OCI-LY1 (cell line): ENCODE results near the gene LMOD1.

Experiments
- H2AFZ ChIP-seq: fragments of 200-600 bp; sonication (generic), shearing (Covaris generic); 2 replicates; pipeline ENCODE4 v1.6.0; 2014; ENCODE audit warnings: antibody characterized with exemption, mild to moderate bottlenecking, low read length
- H3F3A ChIP-seq: fragments of 200-600 bp; sonication (generic), shearing (Covaris generic); 2 replicates; pipeline ENCODE4 v1.6.0; 2014; ENCODE audit warnings: mild to moderate bottlenecking, antibody characterized with exemption, low read length, moderate library complexity; ENCODE audit not compliant: insufficient read depth
- H3K27ac ChIP-seq: fragments of 200-600 bp; sonication (generic); 2 replicates; pipeline ENCODE4 v1.5.1; 2014; ENCODE audit warnings: low read length, mixed run types, mild to moderate bottlenecking, low read depth; ENCODE audit not compliant: poor library complexity, severe bottlenecking
- H3K27me3 ChIP-seq: fragments of 200-600 bp; sonication (generic); 2 replicates; pipeline ENCODE4 v1.6.0; 2014; ENCODE audit warnings: antibody characterized with exemption, mild to moderate bottlenecking, low read length, moderate library complexity; ENCODE audit not compliant: insufficient read depth
- H3K36me3 ChIP-seq: fragments of 200-600 bp; sonication (generic); 2 replicates; pipeline ENCODE4 v1.6.1; 2014; ENCODE audit warnings: mild to moderate bottlenecking, antibody characterized with exemption, low read length, moderate library complexity, mixed read lengths; ENCODE audit not compliant: insufficient read depth
- H3K4me1 ChIP-seq: fragments of 200-600 bp; sonication (generic); 2 replicates; pipeline ENCODE4 v1.5.1; 2014; ENCODE audit warnings: mild to moderate bottlenecking, low read length, moderate library complexity; ENCODE audit not compliant: insufficient read depth, severe bottlenecking
- H3K4me2 ChIP-seq: fragments of 200-600 bp; sonication (generic), shearing (Covaris generic); 2 replicates; pipeline ENCODE4 v1.6.1; 2014; ENCODE audit warnings: low read length
- H3K4me3 ChIP-seq: fragments of 200-600 bp; sonication (generic); 2 replicates; pipeline ENCODE4 v1.5.1; 2014; ENCODE audit warnings: low read length, low read depth, mild to moderate bottlenecking, mixed read lengths; ENCODE audit not compliant: poor library complexity, severe bottlenecking
- H3K79me2 ChIP-seq: fragments of 200-600 bp; shearing (Covaris generic); 2 replicates; pipeline ENCODE4 v1.6.1; 2016; ENCODE audit warnings: mixed run types, low read length, mixed read lengths; ENCODE audit not compliant: insufficient read depth
- H3K9ac ChIP-seq: fragments of 200-600 bp; sonication (generic), shearing (Covaris generic); 2 replicates; pipeline ENCODE4 v1.6.1; 2014; ENCODE audit warnings: mild to moderate bottlenecking, low read length, mixed read lengths
- H3K9me2 ChIP-seq: fragments of 200-600 bp; sonication (generic), shearing (Covaris generic); 2 replicates; pipeline ENCODE4 v1.6.1; 2014; ENCODE audit warnings: low read depth, mild to moderate bottlenecking, low read length, mixed read lengths
- H3K9me3 ChIP-seq: fragments of 200-600 bp; shearing (Covaris generic); 2 replicates; pipeline ENCODE4 v1.6.1; 2014; ENCODE audit warnings: low read length, mixed read lengths
- H4K20me1 ChIP-seq: fragments of 200-600 bp; sonication (generic), shearing (Covaris generic); 2 replicates; pipeline ENCODE4 v1.6.0; 2016; ENCODE audit warnings: mild to moderate bottlenecking, low read length; ENCODE audit not compliant: insufficient read depth
- CTCF ChIP-seq: fragments of 200-600 bp; sonication (generic), shearing (Covaris generic); IDR thresholded peaks from 2 replicates; pipeline ENCODE4 v1.5.1; 2017; ENCODE audit warnings: mild to moderate bottlenecking, antibody characterized with exemption, low read length, moderate library complexity, mixed read lengths
- EZH2 ChIP-seq: fragments of 200-600 bp; sonication (generic), shearing (Covaris generic); IDR thresholded peaks from 2 replicates; pipeline ENCODE4 v1.8.0; 2017; ENCODE audit warnings: borderline replicate concordance, mixed run types, mild to moderate bottlenecking, antibody characterized with exemption, low read length, moderate library complexity, mixed read lengths

LMOD1 gene

GRCh38 chr1:201882665-201883132, 63.6 kb downstream of the LMOD1 start:
- no peaks in the 10 kb centered on the region for H3K9me3 ChIP-seq
- no peak overlapping the region for H2AFZ ChIP-seq
- H3K27ac ChIP-seq = no peak overlapping the region
- H3K9me2 ChIP-seq = no peaks in the 10 kb centered on the region
- no peaks in the 10 kb centered on the region; the same call in 1 of the 2 replicates for H3K27me3 ChIP-seq
- no peaks in the 10 kb centered on the region for H3K4me1 ChIP-seq
- TF ChIP-seq CTCF = no peak; the same call in 1 of the 2 replicates
- no peak for TF ChIP-seq EZH2
- no peaks in the 10 kb centered on the region for H3K79me2 ChIP-seq
- H3F3A ChIP-seq = no peaks in the 10 kb centered on the region
- H4K20me1 ChIP-seq = no peaks in the 10 kb centered on the region
- H3K4me3 ChIP-seq = no peak overlapping the region
- H3K9ac ChIP-seq = no peak overlapping the region
- no peak overlapping the region for H3K4me2 ChIP-seq
- peaks cover 6% of the 10 kb centered on the region for H3K36me3 ChIP-seq

GRCh38 chr1:201881617-201882016, 64.7 kb downstream of the LMOD1 start:
- no peak overlapping the region for H3K27ac ChIP-seq
- H3K4me1 ChIP-seq = no peaks in the 10 kb centered on the region
- H3K4me2 ChIP-seq = no peak overlapping the region
- H3K36me3 ChIP-seq = peaks cover 13% of the 10 kb centered on the region
- no peak overlapping the region for H3K9ac ChIP-seq
- H3F3A ChIP-seq = no peaks in the 10 kb centered on the region
- no peak overlapping the region for H3K4me3 ChIP-seq
- TF ChIP-seq EZH2 = no peak
- TF ChIP-seq CTCF = no peak
- no peaks in the 10 kb centered on the region for H4K20me1 ChIP-seq
- no peaks in the 10 kb centered on the region for H3K9me3 ChIP-seq
- H2AFZ ChIP-seq = no peak overlapping the region
- no peaks in the 10 kb centered on the region for H3K9me2 ChIP-seq
- no peaks in the 10 kb centered on the region for H3K79me2 ChIP-seq
- no peaks in the 10 kb centered on the region for H3K27me3 ChIP-seq

- H3K4me1 ChIP-seq = no peaks in the 10 kb centered on the region
These were observed 65.3 kb downstream of the LMOD1 start for GRCh38 chr1:201880928-201881571.

More at GRCh38 chr1:201880928-201881571, 65.3 kb downstream of the LMOD1 start:
- H3K36me3 ChIP-seq = peaks cover 19% of the 10 kb centered on the region
- H3K9ac ChIP-seq = no peak overlapping the region
- H3K79me2 ChIP-seq = no peaks in the 10 kb centered on the region
- no peaks in the 10 kb centered on the region for H3K9me2 ChIP-seq
- H3K27ac ChIP-seq = no peak overlapping the region
- no peak overlapping the region for H3K4me2 ChIP-seq
- no peak for TF ChIP-seq EZH2
- TF ChIP-seq CTCF = no peak
- H3K4me3 ChIP-seq = no peak overlapping the region
- no peaks in the 10 kb centered on the region for H3K9me3 ChIP-seq
- no peaks in the 10 kb centered on the region for H3K27me3 ChIP-seq
- H3F3A ChIP-seq = no peaks in the 10 kb centered on the region
- no peaks in the 10 kb centered on the region for H4K20me1 ChIP-seq
- H2AFZ ChIP-seq = no peak overlapping the region
